Ovary (tissue), 3 donors: ENCODE results near the gene HGF.

Experiments
- CTCF ChIP-seq, 3 donors: fragments of 450-650 bp in 2 of 3; fragments of 200-600 bp in 1 of 3; IDR thresholded peaks; one replicate each; pipeline versions ENCODE4 v1.5.1 to v1.8.0; 2016 to 2022; ENCODE audit warnings: antibody characterized with exemption in 3 of 3, mild to moderate bottlenecking in 1 of 3
- EP300 ChIP-seq: sonication (generic); formaldehyde crosslinking; IDR thresholded peaks from one replicate; pipeline ENCODE4 v1.6.1; 2017; ENCODE audit warnings: antibody characterized with exemption
- POLR2A ChIP-seq: fragments of 450-650 bp; IDR thresholded peaks from one replicate; pipeline ENCODE4 v1.6.1; 2017; ENCODE audit warnings: antibody characterized with exemption, mild to moderate bottlenecking, moderate library complexity
- donor health status: DM: no; HTN: no; CAD: no.

DNA sequence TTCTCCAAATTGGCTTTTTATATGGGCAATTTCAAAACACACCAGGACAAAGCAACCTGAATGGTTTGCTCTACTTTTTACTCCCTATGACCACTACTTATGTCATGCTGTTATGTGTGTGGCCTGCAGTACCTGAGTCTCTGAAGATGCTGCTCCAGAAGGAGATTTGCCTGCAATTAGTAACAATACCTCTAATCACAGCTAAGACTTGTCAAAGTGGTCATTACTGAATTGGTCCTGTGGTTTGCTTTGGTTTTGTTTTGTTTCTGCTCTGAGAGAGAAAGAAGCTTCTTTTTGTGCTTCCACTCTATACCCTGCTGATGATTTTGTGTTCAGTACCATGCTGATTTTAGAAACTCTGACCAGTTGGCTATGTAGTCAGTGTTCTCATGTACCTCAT is 25.5 kb downstream of the HGF start:
- TF ChIP-seq CTCF (IDR thresholded peaks at IDR 0.05) (no peak), EP300 (no peak), POLR2A (no peak)
